ENCODE measurements around the gene SRBD1.

Gene SRBD1

DNA sequence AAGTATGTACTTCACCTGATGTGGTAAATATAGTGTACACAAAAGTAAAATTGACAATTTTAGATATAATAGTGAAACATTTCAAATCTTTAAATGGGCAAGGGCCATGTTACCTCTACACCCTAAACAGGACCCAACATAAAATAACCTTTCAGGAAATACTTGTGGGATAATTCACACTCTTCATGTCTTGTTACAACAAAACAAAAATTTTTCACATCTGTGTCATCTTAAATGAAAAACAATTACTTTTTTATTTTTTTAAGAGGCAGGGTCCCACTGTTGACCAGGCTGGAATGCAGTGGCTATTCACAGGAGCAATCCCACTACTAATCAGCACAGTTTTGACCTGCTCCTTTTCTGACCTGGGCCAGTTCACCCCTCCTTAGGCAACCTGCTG, 42.1 kb downstream of the SRBD1 start:
- Histone ChIP-seq H3K36me3 (ENCODE audit: insufficient read depth, low read length) (peaks cover 3% of the 10 kb centered on the region), H3K27ac (ENCODE audit: low read depth, low read length) (no peak overlapping the region), H3K9me3 (ENCODE audit: low read length) (no peaks in the 10 kb centered on the region), H3K4me1 (ENCODE audit: insufficient read depth, low read length) (peaks cover 4% of the 10 kb centered on the region), H3K4me3 (ENCODE audit: low read depth in 1 of 2, low read length in 2 of 2) (no peak overlapping the region), H3K27me3 (ENCODE audit: control insufficient read depth in 1 of 2, insufficient read depth in 2 of 2, low read length in 2 of 2) (no peaks in the 10 kb centered on the region), H3K9ac (ENCODE audit: low read length) (no peak overlapping the region)

DNA sequence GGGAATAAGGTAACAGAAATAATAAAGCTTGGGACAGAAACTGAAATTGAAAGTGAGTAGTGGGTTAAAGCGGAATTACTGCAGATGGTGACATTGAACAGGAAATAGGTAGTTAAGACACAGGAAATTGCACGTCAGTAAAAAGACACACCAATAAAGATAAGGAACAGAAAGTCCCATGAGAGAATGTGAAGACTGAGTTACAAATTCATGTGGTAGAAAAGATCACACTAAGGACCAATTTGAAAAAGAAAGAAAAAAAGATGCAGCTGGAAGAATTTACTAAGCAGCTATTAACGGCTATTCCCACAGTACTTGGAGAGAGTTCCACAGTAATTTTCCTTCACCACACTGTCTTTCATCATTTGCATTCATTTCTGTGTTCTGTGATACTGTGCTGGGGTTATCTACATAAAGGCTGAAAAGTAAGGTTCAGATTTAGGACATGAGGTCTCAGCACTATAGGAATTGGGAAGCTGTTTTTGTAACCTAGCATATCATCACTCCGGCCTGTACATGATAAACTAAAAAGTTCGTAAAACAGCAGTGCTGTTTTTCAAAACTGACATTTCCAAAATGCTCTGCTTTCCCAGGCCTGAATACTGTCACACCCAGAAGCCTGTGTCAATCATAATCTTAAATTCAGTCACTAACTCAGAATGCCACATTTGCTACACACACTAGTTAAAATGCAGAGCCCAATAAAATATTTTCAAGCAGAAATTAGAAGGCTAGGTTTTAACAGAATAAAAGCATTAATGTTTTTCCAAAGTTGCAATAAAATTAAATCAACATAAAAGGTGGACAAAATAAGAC, 42.9 kb downstream of the SRBD1 start:
- Histone ChIP-seq H3K36me3 (ENCODE audit: insufficient read depth, low read length) (no peaks in the 10 kb centered on the region), H3K27me3 (ENCODE audit: control insufficient read depth in 1 of 2, insufficient read depth in 2 of 2, low read length in 2 of 2) (no peaks in the 10 kb centered on the region), H3K4me3 (ENCODE audit: low read depth in 1 of 2, low read length in 2 of 2) (no peak overlapping the region), H3K4me1 (ENCODE audit: insufficient read depth, low read length) (peaks cover 4% of the 10 kb centered on the region), H3K9ac (ENCODE audit: low read length) (no peak overlapping the region), H3K9me3 (ENCODE audit: low read length) (no peaks in the 10 kb centered on the region), H3K27ac (ENCODE audit: low read depth, low read length) (no peak overlapping the region)

GRCh38 chr2:45567288-45567963, 43.6 kb downstream of the SRBD1 start:
- no peaks in the 10 kb centered on the region for H3K27me3 ChIP-seq (ENCODE audit: control insufficient read depth in 1 of 2, insufficient read depth in 2 of 2, low read length in 2 of 2)
- H3K4me3 ChIP-seq (ENCODE audit: low read depth in 1 of 2, low read length in 2 of 2), result no peak overlapping the region
- H3K9me3 ChIP-seq (ENCODE audit: low read length), result no peaks in the 10 kb centered on the region
- no peak overlapping the region for H3K27ac ChIP-seq (ENCODE audit: low read depth, low read length)
- H3K4me1 ChIP-seq (ENCODE audit: insufficient read depth, low read length), result peaks cover 4% of the 10 kb centered on the region
- H3K9ac ChIP-seq (ENCODE audit: low read length), result no peak overlapping the region
- no peaks in the 10 kb centered on the region for H3K36me3 ChIP-seq (ENCODE audit: insufficient read depth, low read length)

DNA sequence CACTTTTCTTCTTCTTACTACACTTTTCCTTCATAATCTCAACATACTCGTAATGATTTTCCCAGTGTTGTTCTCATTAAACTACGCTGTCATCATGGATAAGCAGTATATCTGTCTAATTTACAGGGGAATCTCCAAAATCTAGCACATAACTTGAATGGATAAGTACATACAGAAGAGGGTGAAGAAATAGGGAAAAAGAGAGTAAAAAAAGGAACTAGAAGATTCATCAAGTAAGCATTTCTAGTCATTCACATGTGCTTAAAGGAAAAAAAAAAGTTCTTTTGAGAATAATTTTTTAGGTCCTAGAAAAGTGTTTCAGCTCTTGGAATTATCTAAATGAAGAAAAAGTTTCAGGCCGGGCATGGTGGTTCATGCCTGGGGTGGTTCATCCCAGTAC, 51.6 kb downstream of the SRBD1 start:
- no peaks in the 10 kb centered on the region for H3K36me3 ChIP-seq (ENCODE audit: insufficient read depth, low read length)
- H3K9me3 ChIP-seq (ENCODE audit: low read length), result no peaks in the 10 kb centered on the region
- no peaks in the 10 kb centered on the region for H3K27me3 ChIP-seq (ENCODE audit: control insufficient read depth in 1 of 2, insufficient read depth in 2 of 2, low read length in 2 of 2)
- H3K4me3 ChIP-seq (ENCODE audit: low read depth in 1 of 2, low read length in 2 of 2), result no peak overlapping the region
- no peak overlapping the region for H3K9ac ChIP-seq (ENCODE audit: low read length)
- H3K27ac ChIP-seq (ENCODE audit: low read depth, low read length), result no peak overlapping the region
- H3K4me1 ChIP-seq (ENCODE audit: insufficient read depth, low read length), result no peaks in the 10 kb centered on the region

DNA sequence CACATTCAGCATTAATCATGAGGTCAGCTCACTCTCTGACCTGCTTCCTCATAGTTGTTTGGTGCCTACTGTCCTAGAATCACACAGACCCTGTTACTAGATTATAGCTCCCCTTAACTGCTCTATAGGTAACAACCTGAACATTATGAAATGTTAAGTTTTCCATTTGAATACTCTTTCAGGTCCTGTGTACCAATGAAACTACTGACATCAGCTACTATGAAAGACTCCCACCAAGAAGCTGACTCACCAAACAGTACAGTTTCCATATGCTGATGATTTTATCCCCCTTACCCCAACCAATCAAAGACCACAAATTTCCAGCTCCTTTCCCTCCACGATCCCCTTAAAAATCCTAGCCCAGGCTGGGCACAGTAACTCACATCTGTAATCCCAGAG, 56.3 kb downstream of the SRBD1 start:
- H3K9me3 ChIP-seq (ENCODE audit: low read length), result no peaks in the 10 kb centered on the region

DNA sequence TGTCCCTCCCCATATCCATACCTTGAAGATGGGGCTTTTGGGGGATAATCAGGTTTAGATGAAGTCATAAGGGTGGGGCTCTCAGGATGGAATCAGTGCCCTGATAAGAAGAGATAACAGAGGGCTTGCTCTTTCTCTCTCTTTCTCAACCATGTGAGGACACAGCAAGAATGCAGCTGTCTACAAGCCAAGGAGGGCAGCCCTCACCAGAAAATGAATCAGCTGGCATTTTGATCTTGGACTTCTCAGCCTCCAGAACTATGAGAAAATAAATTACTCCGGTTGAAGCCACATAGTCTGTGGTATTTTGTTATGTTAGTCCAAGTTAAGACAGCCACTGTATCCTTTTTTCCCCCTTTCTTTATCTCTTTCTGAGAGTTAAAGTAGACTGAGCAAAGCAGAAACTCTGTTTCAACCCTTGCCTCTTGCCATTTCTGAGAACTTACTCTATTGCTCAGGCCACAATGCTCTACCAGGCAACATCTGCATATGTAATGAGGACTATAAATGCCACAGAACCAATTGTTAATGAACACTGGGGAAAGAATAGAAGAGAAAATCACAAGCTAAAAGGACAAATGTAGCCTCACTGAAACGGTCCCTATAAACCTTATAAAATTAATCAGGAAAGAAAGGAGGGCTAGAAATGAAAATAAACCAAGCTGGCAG, 56.9 kb downstream of the SRBD1 start:
- Histone ChIP-seq H3K36me3 (ENCODE audit: insufficient read depth, low read length) (no peaks in the 10 kb centered on the region), H3K4me1 (ENCODE audit: insufficient read depth, low read length) (no peaks in the 10 kb centered on the region), H3K4me3 (ENCODE audit: low read depth in 1 of 2, low read length in 2 of 2) (no peak overlapping the region), H3K9ac (ENCODE audit: low read length) (no peak overlapping the region), H3K9me3 (ENCODE audit: low read length) (no peaks in the 10 kb centered on the region), H3K27me3 (ENCODE audit: control insufficient read depth in 1 of 2, insufficient read depth in 2 of 2, low read length in 2 of 2) (no peaks in the 10 kb centered on the region), H3K27ac (ENCODE audit: low read depth, low read length) (no peak overlapping the region)

More for the DNA sequence above, 56.3 kb downstream of the SRBD1 start:
- Histone ChIP-seq H3K27ac (ENCODE audit: low read depth, low read length) (no peak overlapping the region), H3K4me1 (ENCODE audit: insufficient read depth, low read length) (no peaks in the 10 kb centered on the region), H3K27me3 (ENCODE audit: control insufficient read depth in 1 of 2, insufficient read depth in 2 of 2, low read length in 2 of 2) (no peaks in the 10 kb centered on the region), H3K4me3 (ENCODE audit: low read depth in 1 of 2, low read length in 2 of 2) (no peak overlapping the region), H3K9ac (ENCODE audit: low read length) (no peak overlapping the region), H3K36me3 (ENCODE audit: insufficient read depth, low read length) (no peaks in the 10 kb centered on the region)

- Histone ChIP-seq H3K9me3 (ENCODE audit: low read length) (no peaks in the 10 kb centered on the region), H3K36me3 (ENCODE audit: insufficient read depth, low read length) (no peaks in the 10 kb centered on the region), H3K4me3 (ENCODE audit: low read depth in 1 of 2, low read length in 2 of 2) (no peak overlapping the region), H3K9ac (ENCODE audit: low read length) (no peak overlapping the region), H3K27me3 (ENCODE audit: control insufficient read depth in 1 of 2, insufficient read depth in 2 of 2, low read length in 2 of 2) (no peaks in the 10 kb centered on the region), H3K27ac (ENCODE audit: low read depth, low read length) (no peak overlapping the region), H3K4me1 (ENCODE audit: insufficient read depth, low read length) (no peaks in the 10 kb centered on the region)
These were observed 59.2 kb downstream of the SRBD1 start for GRCh38 chr2:45551862-45552261.

GRCh38 chr2:45545943-45546342, 65.1 kb downstream of the SRBD1 start:
- no peak overlapping the region for H3K9ac ChIP-seq (ENCODE audit: low read length)
- no peaks in the 10 kb centered on the region for H3K27me3 ChIP-seq (ENCODE audit: control insufficient read depth in 1 of 2, insufficient read depth in 2 of 2, low read length in 2 of 2)
- H3K36me3 ChIP-seq (ENCODE audit: insufficient read depth, low read length), result peaks cover 15% of the 10 kb centered on the region
- H3K27ac ChIP-seq (ENCODE audit: low read depth, low read length), result no peak overlapping the region
- H3K4me1 ChIP-seq (ENCODE audit: insufficient read depth, low read length), result no peaks in the 10 kb centered on the region
- no peak overlapping the region for H3K4me3 ChIP-seq (ENCODE audit: low read depth in 1 of 2, low read length in 2 of 2)
- no peaks in the 10 kb centered on the region for H3K9me3 ChIP-seq (ENCODE audit: low read length)

DNA sequence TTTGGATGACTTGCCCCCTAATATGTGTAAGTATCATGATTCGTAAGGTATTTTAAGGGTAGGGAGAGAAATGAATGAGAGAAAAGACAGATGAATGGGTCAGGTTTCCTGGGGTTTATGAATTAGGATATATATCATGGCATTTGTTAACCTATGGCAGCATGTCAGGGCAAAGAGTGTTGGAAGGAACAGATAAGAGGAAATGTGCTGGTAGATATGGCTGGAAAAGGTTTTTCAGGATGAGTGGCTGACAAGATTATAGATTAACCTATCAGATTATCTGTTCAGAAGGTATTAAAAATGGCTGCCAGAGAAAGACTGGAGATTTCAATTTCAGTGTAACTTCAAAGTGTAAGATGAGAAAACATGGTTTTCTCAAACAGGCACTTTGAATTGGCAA, 67.8 kb downstream of the SRBD1 start:
- H3K27me3 ChIP-seq (ENCODE audit: control insufficient read depth in 1 of 2, insufficient read depth in 2 of 2, low read length in 2 of 2), result no peaks in the 10 kb centered on the region
- no peaks in the 10 kb centered on the region for H3K4me1 ChIP-seq (ENCODE audit: insufficient read depth, low read length)
- H3K4me3 ChIP-seq (ENCODE audit: low read depth in 1 of 2, low read length in 2 of 2), result no peak overlapping the region
- H3K9me3 ChIP-seq (ENCODE audit: low read length), result no peaks in the 10 kb centered on the region
- no peak overlapping the region for H3K9ac ChIP-seq (ENCODE audit: low read length)
- no peak overlapping the region for H3K27ac ChIP-seq (ENCODE audit: low read depth, low read length)
- H3K36me3 ChIP-seq (ENCODE audit: insufficient read depth, low read length), result peaks cover 18% of the 10 kb centered on the region

DNA sequence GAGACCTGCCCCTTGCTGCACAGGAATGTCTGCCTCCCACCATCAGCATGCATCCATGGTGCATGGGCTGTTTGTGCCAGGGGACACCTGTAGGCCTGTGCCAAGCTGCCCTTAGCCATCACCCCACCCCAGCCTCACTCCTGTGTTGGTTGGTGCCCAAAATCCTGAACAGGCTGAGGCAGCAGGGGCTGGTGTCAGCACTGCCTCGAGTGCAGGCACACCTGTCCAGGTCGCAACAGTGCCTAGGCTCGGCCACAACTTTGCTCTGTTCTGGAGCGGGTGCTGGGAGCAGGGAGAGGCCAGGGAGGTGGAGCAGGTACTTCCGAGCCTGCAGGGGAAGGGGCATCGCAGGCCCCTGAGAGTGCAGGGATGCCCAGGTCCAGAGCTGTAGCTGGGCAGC, 69.1 kb downstream of the SRBD1 start:
- Histone ChIP-seq H3K9me3 (ENCODE audit: low read length) (no peaks in the 10 kb centered on the region), H3K4me3 (ENCODE audit: low read depth in 1 of 2, low read length in 2 of 2) (no peak overlapping the region), H3K4me1 (ENCODE audit: insufficient read depth, low read length) (no peaks in the 10 kb centered on the region), H3K27me3 (ENCODE audit: control insufficient read depth in 1 of 2, insufficient read depth in 2 of 2, low read length in 2 of 2) (no peaks in the 10 kb centered on the region), H3K36me3 (ENCODE audit: insufficient read depth, low read length) (peaks cover 18% of the 10 kb centered on the region), H3K27ac (ENCODE audit: low read depth, low read length) (no peak overlapping the region), H3K9ac (ENCODE audit: low read length) (no peak overlapping the region)

DNA sequence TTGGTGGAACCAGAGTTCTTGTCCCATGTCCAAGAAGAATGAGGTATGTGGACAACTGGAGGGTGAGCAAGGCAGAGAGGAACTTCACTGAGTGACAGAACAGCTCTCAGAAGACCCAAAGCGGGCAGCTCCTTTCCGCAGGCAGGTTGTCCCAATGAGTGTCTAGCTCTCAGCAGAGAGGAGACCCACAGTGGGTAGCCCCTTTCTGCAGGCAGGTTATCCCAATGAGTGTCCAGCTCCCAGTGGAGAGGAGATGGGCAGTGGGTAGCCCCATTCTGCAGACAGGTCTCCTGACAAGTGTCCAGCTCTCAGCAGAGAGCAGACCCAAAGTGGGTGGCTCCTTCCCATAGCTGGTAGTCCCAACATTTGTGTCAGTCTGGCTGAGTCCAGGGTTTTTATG, 69.6 kb downstream of the SRBD1 start:
- H3K4me1 ChIP-seq (ENCODE audit: insufficient read depth, low read length), result no peaks in the 10 kb centered on the region
- H3K9me3 ChIP-seq (ENCODE audit: low read length), result no peaks in the 10 kb centered on the region
- no peak overlapping the region for H3K4me3 ChIP-seq (ENCODE audit: low read depth in 1 of 2, low read length in 2 of 2)
- peaks cover 16% of the 10 kb centered on the region for H3K36me3 ChIP-seq (ENCODE audit: insufficient read depth, low read length)
- no peak overlapping the region for H3K27ac ChIP-seq (ENCODE audit: low read depth, low read length)
- no peaks in the 10 kb centered on the region for H3K27me3 ChIP-seq (ENCODE audit: control insufficient read depth in 1 of 2, insufficient read depth in 2 of 2, low read length in 2 of 2)
- H3K9ac ChIP-seq (ENCODE audit: low read length), result no peak overlapping the region
